Measurements from ENCODE around the gene TOPBP1.

Gene TOPBP1

DNA sequence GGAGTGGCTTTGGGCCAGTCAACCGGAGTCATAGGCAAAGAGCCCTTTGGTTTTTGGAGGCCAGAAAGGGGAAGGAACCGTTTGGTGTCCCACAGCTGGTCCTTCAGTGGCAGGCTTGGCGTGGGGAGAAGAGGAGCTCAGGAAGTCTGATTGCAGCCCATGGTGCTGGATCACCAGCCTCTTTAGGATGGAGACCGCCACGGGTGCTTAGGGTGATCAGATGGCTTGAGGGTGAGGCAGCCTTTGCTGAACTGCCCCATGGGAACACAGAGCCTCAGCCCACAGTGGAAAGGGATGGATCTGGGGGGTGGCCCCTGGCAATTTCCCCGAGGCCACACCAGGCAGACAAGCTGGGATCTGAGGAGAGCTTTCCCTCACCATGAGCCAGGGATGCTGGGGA is 38.6 kb upstream of the TOPBP1 start:
- TF ChIP-seq, protein P1, sequence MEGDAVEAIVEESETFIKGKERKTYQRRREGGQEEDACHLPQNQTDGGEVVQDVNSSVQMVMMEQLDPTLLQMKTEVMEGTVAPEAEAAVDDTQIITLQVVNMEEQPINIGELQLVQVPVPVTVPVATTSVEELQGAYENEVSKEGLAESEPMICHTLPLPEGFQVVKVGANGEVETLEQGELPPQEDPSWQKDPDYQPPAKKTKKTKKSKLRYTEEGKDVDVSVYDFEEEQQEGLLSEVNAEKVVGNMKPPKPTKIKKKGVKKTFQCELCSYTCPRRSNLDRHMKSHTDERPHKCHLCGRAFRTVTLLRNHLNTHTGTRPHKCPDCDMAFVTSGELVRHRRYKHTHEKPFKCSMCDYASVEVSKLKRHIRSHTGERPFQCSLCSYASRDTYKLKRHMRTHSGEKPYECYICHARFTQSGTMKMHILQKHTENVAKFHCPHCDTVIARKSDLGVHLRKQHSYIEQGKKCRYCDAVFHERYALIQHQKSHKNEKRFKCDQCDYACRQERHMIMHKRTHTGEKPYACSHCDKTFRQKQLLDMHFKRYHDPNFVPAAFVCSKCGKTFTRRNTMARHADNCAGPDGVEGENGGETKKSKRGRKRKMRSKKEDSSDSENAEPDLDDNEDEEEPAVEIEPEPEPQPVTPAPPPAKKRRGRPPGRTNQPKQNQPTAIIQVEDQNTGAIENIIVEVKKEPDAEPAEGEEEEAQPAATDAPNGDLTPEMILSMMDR (IDR thresholded peaks at IDR 0.05; ENCODE audit: insufficient read depth, low read depth, low read length, missing control alignments) = no peak

DNA sequence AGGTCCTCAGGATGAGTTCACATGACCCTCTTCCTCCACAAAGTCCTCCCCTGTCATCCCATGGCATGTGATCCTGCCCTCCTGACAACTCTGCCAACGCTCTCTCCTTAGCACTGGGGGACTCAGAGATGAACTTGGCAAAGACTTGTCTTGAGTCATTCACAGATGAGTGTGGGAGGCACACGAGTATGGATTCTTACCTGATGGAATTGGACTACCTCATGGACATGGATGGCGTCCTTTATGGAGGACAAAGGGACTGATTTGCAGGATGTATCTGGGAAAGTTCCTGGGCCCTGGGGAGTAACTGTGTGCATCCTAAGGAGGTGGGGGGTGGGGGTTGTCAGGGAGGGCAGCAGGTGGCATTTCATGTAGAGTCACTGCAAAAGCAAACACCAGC is 38.2 kb upstream of the TOPBP1 start:
- TF ChIP-seq, protein P1 (IDR thresholded peaks at IDR 0.05; ENCODE audit: insufficient read depth, low read depth, low read length, missing control alignments) = no peak
- no peak overlapping the region for H3K4me3 ChIP-seq (ENCODE audit: low read length)
- DNase-seq (ENCODE audit: low read depth) = no peak

More for the DNA sequence above, 38.6 kb upstream of the TOPBP1 start:
- H3K4me3 ChIP-seq (ENCODE audit: low read length) = no peak overlapping the region
- DNase-seq (ENCODE audit: low read depth) = no peak

DNA sequence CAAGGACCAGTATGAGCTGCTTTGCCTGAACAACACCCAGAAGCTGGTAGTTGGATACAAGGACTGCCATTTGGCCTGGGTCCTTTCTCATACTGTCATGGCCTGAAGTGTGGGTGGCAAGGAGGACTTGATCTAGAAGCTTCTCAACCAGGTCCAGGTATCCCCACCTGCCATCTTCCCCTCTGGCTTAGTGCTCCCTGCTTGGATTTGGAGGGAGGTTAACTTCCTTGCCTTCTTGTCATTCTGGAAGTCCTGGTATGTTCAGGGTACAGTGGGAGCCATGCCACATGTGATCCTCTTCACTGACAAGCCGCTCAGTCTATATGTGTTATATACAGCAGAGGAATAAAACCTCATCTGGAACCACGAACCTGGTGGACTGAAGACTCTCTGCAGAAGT is 37.7 kb upstream of the TOPBP1 start:
- TF ChIP-seq, protein P1 (IDR thresholded peaks at IDR 0.05; ENCODE audit: insufficient read depth, low read depth, low read length, missing control alignments) = no peak
- no peak for DNase-seq (ENCODE audit: low read depth)
- H3K4me3 ChIP-seq (ENCODE audit: low read length) = no peak overlapping the region

DNA sequence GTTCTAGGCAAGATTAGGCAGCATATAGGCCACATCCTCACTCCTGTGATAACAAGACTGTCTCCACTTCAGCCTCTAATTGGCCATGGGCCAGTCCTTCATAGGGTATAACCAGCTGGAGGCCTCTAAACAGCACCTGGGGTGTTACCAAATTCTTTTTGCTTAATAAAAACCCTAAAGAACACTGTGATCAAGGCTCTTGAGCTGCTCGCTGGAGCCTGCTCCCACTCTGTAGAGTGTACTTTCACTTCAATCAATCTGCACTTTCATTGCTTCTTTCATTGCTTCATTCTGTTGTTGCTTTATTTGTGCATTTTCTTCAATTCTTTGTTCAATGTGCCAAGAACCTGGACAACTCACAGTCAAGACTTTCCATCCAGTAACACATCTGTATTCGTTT is 36.2 kb upstream of the TOPBP1 start:
- TF ChIP-seq, protein P1 (IDR thresholded peaks at IDR 0.05; ENCODE audit: insufficient read depth, low read depth, low read length, missing control alignments) = no peak
- H3K4me3 ChIP-seq (ENCODE audit: low read length) = no peak overlapping the region
- DNase-seq (ENCODE audit: low read depth) = no peak

DNA sequence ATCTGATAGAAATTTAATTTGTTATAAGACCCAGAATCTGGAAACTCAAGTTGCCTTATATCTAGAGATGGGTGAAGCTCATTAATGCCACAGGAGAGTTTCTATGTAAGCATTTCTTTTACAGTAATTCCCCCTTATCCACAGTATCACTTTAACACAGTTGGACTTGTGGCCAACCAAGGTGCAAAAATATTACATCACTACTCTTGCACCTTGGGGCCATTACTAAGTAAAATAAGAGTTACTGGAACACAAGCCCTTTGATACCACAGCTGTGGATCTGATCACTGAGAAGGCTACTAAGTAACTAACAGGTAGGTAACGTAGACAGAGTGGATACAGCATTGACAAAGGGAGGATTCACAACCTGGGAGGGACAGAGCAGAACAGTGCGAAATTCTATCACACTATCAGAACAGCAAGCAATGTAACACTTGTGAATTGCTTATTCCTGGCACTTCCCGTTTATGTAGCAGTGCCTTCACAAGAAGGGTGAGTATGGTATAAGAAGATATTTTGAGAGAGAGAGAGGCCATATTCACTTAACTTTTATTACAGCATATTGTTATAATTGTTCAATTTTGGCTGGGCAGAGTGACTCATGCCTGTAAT is 33.9 kb upstream of the TOPBP1 start:
- DNase-seq (ENCODE audit: low read depth) = no peak
- TF ChIP-seq, protein P1 (IDR thresholded peaks at IDR 0.05; ENCODE audit: insufficient read depth, low read depth, low read length, missing control alignments) = no peak
- no peak overlapping the region for H3K4me3 ChIP-seq (ENCODE audit: low read length)

DNA sequence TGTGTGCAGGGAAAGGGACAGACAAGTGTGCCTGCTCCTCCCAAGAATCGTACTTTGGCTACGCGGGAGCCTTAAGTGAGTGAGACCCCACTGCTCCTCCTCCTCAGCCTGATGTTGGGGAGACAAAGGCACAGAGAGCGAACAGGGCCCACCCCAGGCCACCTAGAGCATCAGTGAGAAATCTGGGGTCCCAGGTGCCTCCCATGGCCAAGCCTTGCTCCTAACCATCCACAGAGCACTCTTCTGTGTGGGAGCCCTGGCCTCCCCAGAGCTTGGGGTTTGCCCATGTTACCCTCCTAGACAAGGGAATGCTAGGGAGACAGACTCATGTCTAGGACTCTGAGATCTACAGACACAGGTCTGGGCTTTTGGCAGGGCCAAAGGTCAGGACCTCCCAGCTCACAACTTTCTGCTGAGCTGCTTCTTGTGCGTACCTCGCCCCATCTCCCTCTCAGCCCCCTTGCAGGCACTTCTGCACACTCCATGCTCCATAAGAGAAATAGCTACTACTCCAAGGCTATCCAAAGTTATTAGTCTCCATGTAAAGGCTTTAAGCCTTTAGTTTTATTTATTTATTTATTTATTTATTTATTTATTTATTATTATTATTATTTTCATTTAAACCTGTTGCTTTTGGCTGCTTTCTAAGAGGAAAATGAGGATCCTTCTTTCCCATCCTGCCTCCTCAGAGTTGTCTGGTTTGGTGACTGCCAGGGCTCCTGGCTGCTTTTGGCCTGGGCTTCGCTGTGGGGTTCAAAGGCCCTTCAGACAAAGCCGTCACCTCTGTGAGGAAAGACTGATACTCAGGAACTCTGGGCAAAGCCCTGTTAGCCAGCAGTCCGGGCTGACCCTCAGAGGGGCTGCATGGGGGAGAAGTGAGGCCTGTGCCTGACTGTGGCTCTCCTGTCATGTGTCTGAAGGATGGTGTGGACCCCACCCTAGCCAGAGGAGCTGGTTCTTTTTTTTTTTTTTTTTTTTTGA is 32.8 kb upstream of the TOPBP1 start:
- TF ChIP-seq, protein P1 (IDR thresholded peaks at IDR 0.05; ENCODE audit: insufficient read depth, low read depth, low read length, missing control alignments) = no peak
- no peak for DNase-seq (ENCODE audit: low read depth)
- no peak overlapping the region for H3K4me3 ChIP-seq (ENCODE audit: low read length)
